Measurements from ENCODE around the gene PATL2.
"Not testable (repeated sequence)": the region's sequence is repeated elsewhere in the genome, so short reads cannot be mapped to it uniquely, and the experiment has no call there.

PATL2 gene

DNA sequence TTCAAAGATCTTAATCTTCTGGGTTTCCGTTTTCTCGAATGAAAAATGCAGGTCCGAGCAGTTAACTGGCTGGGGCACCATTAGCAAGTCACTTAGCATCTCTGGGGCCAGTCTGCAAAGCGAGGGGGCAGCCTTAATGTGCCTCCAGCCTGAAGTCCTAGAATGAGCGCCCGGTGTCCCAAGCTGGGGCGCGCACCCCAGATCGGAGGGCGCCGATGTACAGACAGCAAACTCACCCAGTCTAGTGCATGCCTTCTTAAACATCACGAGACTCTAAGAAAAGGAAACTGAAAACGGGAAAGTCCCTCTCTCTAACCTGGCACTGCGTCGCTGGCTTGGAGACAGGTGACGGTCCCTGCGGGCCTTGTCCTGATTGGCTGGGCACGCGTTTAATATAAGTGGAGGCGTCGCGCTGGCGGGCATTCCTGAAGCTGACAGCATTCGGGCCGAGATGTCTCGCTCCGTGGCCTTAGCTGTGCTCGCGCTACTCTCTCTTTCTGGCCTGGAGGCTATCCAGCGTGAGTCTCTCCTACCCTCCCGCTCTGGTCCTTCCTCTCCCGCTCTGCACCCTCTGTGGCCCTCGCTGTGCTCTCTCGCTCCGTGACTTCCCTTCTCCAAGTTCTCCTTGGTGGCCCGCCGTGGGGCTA lies at the start of gene PATL2, which contains the start of gene B2M:
PATL2 (minus strand) TSS at position 228 of the 647 bp plus-strand sequence. CDS start 34,833 bp downstream, outside the sequence.
B2M (plus strand) TSS at position 422 of the 647 bp plus-strand sequence; CDS start at position 452, 30 bp downstream.
- DNase-seq, result peak; percentile 96

DNA sequence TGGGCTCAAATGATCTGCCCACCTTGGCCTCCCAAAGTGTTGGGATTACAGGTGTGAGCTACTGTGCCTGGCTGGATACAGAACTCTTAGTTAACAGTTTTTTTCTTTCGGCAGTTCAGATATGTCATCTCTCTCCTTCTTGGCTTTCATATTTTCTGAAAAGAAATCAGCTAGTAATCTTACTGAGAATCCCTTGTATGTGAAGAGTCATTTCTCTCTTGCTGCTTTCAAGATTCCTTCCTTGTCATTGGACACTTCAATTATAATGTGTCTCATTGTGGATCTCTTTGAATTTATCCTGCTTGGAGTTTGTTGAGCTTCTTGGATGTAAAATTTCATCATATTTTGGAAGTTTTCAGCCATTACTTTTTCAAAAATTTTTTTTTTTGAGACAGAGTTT lies 42.2 kb upstream of the PATL2 start:
- DNase-seq, result no peak

DNA sequence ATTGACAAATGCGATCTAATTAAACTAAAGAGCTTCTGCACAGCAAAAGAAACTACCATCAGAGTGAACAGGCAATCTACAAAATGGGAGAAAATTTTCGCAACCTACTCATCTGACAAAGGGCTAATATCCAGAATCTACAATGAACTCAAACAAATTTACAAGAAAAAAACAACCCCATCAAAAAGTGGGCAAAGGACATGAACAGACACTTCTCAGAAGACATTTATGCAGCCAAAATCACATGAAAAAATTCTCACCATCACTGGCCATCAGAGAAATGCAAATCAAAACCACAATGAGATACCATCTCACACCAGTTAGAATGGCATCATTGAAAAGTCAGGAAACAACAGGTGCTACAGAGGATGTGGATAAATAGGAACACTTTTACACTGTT lies 32.3 kb upstream of the PATL2 start:
- not testable (repeated sequence) for DNase-seq

DNA sequence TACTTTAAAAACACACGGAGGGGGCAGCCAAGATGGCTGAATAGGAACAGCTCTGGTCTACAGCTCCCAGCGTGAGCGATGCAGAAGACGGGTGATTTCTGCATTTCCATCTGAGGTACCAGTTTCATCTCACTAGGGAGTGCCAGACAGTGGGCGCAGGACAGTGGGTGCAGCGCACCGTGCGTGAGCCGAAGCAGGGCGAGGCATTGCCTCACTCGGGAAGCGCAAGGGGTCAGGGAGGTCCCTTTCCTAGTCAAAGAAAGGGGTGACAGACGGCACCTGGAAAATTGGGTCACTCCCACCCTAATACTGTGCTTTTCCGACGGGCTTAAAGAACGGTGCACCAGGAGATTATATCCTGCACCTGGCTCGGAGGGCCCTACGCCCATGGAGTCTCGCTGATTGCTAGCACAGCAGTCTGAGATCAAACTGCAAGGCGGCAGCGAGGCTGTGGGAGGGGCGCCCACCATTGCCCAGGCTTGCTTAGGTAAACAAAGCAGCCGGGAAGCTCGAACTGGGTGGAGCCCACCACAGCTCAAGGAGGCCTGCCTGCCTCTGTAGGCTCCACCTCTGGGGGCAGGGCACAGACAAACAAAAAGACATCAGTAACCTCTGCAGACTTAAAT lies 28.2 kb upstream of the PATL2 start:
- DNase-seq, result not testable (repeated sequence)

DNA sequence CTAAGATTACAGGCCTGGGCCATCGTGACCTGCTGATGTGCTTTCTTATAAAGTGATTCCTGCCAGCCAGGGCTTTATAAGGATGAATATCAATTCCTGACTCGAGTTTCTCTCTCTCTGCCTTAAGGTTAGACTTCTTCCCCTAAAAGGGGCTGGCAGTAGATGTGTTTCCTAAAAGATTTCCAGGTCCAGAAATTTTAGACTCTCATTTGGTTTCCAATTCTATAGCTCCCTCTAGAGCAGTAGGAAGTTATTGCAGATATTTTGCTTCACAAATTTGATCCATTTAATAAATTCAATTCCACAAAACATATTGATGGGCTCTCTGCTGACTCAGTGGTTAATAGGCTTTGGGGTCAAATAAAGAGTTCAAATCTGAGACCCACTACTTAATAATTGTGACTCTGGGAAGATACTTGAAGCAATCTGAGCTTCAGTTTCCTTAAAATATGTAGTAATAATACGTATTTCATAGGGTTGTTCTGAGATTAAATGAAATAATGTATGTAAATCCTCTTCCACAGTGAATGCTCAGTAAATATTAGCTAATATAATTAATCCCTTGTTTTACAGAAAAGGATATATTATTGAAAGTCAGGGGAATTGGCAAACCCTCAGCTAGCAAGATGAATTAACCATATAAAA lies 27.3 kb upstream of the PATL2 start:
- DNase-seq, result no peak

DNA sequence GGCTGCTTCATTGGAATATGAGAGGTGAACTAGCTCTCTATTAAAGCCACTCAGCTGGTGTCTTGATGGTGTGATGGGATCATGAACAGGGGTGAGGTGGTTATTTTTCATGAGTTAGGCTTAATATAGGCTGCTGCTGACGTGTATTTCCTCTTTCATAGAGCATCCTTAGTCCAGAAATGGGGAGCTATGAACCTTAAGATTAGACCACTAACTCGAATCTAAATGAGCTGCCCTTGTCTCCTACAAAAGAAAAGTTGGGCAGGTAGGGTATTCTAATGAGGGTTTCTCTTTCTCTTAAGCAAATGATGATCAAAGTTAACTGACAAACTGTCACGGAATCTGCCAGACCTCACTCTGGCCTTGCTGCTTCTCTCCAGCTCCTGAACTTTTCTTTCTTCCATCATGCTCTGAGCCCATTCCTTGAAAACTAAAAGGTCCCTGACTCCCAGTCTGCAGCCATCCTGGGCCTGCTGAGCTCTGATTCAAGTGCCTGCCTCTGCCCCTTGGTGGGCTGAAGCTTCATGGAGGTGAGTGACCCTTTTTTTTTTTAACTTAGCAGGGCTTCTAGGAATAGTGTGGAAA lies 25.1 kb upstream of the PATL2 start, which contains the start of gene TRIM69:
TRIM69 (plus strand) TSS at position 348 of the 585 bp plus-strand sequence; CDS start at position 525, 177 bp downstream.
- DNase-seq, result no peak

DNA sequence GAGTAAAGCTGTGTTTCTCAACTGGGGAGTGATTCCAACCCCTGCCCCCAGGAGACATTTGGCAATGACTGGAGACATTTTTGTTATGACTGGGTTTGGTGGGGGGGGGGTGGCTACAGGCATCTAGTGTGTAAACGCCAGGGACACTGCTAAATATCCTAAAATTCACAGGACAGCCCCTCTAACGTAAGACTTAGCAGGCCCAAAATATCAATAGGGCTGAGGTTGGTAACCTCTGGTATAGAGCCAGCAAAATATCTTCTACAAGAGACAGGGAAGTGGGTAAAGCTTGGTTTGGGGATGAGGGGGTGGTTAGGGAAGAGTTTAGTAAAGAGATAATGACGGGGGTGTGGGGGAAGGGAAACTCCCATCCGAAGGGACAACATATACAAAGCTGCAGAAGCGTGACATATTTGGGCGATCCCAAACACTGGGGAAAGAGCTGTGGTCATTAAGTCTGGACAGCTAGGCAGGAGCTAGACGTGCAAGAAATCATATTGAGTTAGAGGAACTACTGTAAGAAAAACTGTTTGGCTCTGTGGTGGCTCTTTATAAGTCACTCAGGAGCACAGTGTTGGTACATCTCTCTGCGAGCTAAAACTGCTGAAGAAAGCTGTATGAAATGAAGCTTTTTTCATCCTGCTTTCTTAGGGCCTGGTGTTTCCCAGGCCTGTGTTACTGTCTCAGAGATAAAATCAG lies 24.5 kb upstream of the PATL2 start:
- peak; percentile 66 for DNase-seq

DNA sequence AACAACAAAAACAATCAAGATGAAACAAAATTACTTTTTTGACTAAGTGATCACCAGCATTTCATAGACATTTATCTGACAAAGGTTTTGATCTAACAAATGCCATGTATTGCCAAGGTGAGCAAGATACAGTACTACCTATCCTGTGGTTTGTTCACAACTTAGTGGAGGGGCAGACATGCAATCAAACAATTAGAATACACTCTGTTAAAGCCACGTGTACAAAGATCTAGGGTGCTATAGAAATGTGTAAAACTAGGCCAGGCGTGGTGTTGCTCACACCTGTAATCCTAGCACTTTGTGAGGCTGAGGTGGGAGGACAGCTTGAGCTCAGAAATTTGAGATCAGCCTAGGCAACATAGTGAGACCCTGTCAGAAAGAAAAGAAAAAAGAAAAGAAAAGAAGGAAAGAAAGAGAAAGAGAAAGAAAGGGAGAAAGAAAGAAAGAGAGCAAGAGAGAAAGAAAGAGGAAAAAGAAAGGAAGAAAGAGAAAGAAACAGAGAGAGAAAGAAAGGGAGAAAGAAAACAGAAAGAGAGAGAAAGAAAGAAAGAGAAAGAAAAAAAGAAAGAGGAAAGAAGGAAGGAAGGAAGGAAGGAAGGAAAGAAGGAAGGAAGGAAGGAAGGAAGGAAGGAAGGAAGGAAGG lies 23.8 kb upstream of the PATL2 start:
- DNase-seq, result no peak

DNA sequence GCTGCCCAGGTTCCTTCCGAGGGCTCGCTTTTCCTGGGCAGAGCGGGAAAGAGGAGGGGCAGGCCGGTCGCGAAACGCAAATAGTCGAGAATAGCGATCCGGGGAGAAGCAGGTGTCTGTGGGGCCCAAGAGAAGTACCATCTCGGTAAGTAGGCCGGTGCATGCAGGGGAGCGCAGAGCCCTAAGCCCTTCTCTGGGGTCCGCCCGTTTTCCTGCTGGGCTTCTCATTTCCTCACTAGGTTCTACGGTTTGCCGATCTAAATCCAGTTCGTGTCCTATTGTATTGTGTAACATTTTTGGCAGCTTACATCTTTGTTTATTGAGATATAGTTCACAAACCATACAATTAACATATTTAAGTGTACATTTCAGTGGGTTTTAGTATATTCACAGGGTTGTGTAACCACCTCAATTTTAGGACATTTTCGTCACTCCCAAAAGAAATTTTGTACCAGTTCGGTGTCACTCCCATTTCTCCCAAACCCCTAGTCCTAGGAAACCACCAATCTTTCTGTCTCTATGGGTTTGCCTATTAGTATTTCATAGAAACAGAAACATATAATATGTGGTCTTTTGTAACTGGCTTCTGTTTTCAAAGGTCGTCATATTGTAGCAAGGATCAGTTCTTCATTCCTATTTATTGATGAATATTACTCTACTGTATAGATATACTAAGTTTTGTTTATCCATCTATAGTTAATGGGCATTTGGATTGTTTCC lies 18.4 kb upstream of the PATL2 start:
- DNase-seq, result peak; percentile 54

DNA sequence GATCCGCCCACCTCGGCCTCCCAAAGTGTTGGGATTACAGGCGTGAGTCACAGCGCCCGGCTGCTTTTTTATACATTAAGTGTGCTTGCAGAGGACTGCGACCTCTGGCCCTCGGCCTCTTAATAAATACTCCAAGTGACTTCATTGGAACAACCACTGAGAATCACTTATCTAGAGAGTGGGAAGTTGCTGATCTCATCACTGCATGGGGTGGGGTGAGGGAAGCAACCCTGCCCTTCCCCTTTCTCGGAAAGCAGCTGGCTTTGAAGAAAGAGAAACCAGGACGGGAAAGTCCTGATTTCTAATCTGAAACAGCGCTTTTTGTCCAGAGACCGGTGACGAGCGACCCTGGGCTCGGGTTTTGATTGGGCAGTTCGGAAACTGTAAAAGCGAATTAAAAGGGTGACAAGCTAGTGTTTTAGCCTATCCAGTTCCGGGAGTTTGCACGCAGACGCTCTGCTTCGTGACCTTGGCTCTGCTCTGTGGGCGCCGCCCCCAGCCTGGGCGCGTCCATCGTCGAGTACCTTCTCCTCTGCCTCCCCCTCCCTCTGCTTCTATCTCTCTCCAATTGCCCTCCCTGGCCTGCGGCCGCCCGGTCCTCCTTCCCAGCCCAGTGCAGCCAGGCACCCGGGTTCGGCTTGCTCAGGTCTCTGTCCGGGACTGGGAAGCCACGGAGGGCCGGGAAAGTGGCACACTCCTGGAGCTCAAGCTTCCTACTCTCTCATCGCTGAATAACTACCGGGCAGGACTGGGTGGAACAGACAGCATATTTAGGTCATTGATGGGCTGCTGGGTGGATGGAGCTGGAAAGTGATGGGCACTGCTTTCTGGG lies 17.7 kb upstream of the PATL2 start:
- peak; percentile 96 for DNase-seq

DNA sequence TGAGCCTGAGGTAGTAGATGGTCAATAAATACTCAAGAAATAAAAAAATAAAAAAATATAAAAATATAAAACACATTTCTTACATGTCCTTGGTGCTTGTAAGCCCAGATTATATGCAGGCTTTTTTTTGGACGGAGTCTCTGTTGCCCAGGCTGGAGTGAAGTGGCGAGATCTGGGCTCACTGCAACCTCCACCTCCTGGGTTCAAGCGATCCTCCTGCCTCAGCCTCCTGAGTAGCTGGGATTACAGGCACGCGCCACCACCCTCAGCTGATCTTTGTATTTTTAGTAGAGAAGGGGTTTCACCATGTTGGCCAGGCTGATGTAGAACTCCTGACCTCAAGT lies 17.1 kb upstream of the PATL2 start:
- not testable (repeated sequence) for DNase-seq

DNA sequence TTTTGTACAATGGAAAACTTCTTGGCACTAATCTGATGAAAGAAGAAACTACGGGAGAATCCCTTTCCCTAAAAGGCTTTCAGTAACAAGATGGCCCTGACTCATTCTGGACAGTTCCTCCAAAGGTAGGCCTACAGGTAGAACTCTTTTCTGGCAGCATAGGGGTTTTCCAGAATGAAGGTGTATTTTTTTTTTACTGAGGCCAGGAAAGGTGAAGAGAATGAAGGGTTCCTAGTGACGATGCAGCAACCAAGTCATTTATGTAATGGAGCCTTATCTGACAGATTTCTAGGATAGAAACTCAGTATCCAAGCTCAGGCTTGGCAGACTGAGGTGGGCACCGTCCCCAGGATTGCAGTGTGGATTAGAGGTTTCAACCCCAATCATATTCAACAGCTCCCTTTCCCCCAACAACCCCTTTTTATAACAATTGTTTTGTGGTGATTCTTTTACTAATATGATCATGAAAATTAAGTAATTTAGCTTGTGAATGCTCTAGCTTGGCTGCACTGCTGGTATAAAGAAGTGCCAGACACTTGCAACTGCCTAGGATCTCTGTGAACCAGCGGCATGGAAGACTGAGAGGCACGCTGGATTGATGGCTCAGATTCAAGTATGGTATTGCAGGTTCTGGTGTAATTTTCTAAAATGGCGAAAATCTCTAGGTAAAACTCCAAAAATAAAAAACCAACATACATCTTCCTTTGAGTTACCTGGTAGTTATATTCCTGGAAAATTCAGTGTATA lies 16.5 kb upstream of the PATL2 start:
- no peak for DNase-seq

DNA sequence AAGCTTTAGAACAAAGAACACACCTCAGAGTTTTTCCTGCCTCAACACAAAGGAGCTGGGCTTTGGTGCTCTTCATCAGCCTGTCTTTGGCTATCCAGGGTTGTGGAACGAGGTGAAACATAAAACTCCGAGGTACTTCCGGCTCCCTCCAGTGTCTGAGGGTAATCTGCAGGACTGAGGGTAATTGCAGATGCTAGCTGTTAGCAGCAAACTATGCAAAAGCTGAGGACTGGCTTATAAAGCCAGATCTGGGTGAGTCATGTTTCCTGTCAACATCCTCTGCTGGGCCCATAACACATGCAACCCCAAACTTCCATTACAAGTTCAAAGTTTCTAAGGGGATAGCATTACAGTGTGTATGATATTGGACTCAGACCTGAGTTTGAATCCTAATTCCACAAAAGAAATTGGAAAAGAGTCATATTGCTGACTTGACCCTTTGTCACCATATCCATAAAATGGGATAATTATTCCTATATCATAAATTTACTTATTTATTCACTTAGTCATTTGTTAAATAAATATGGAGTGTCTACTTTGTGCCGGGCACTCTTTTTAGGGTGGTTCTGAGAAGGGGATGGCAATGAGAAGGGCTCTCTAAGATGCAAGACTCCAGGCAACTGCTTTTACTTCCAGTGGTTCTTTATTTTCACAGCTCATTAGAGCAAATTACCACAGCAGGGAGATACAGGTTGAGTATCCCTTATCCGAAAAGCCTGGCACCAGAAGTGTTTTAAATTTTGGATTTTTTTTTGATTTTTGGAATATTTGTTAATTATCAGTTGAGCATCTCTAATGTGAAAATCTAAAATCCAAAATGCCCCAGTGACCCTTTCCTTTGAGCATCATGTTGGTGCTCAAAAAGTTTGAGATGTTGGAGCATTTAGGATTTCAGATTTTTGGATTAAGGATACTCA lies 15.7 kb upstream of the PATL2 start:
- peak; percentile 81 for DNase-seq

DNA sequence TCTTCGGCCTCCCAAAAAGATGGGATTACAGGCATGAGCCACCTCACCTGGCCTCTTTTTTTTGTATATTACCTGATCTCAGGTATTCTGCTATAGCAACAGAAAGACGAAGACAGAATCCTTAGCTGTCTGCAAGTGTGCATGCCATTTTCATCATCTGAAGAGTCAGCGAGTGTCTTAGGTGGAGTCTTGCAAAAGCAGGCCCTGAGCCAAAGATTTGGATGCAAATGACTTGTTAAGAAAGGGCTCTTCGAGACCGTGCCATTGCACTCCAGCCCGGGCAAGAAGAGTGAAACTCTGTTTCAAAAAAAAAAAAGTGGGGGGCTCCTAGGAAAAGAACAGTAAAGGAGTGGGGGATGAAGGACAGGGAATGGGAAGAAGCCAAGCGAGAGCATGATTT lies 15.0 kb upstream of the PATL2 start:
- DNase-seq, result no peak

DNA sequence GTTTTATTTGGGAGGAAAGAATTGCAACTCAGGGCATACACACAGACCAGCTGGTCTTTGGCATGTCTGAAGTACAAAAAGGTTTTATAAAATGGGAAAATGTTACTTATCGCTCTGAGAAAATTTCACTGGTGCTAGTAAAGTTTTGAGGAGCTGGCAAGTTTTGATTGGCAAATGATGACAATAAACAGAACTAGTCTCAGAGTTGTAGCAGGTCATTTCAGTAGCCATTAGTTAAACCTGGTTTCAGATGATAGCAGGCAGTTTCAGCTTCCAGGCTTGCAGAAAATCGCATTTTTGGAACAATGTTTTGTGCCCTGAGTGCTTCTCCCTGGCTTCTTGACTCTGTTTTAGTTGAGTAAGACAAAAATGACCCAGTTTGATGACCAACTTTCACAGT lies 10.9 kb upstream of the PATL2 start:
- no peak for DNase-seq

DNA sequence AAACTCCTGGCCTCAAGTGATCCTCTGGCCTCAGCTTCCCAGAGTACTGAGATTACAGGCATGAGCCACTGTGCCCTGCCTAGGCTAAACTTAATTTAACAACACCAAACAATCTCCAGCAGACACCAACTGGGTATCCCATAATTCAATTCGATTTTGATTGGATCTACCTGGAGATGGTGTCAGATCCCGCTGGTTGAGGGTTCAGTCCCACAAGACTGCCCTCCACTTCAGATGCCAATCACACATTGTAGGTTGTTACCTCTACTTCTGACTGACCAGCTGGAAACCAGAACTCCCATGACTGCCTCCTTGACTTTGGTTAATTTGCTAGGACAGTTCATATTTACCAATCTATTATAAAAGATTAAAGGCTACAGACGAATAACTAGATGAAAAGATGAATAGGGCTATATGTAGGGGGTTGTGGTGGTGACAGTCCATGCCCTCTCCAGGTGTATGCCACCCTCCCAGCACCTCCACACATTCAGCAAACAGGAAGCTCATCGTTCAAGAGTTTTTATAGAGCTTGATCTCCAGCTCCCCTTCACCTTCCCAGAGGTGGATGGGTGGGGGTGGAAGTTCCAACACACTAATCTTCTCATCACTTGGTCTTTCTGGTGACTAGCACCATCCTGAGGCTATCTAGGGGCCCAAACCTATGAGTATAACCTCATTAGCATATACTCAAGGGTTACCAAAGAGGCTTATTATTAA lies 9.5 kb upstream of the PATL2 start:
- DNase-seq, result no peak

DNA sequence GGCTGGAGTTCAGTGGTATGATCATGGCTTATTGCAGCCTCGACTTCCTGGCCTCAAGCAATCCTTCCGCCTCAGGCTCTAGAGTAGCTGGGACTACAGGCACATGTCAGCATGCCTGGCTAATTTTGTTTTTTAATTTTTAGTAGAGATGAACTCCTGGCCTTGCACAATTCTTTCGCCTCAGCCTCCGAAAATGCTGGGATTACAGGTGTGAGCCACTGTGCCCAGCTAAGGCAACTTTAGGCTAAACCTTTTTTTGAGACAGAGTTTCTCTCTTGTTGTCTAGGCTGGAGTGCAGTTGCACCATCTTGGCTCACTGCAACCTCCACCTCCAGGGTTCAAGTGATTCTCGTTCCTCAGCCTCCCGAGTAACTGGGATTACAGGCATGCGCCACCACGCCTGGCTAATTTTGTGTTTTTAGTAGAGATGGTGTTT lies 8.9 kb upstream of the PATL2 start:
- DNase-seq, result not testable (repeated sequence)

DNA sequence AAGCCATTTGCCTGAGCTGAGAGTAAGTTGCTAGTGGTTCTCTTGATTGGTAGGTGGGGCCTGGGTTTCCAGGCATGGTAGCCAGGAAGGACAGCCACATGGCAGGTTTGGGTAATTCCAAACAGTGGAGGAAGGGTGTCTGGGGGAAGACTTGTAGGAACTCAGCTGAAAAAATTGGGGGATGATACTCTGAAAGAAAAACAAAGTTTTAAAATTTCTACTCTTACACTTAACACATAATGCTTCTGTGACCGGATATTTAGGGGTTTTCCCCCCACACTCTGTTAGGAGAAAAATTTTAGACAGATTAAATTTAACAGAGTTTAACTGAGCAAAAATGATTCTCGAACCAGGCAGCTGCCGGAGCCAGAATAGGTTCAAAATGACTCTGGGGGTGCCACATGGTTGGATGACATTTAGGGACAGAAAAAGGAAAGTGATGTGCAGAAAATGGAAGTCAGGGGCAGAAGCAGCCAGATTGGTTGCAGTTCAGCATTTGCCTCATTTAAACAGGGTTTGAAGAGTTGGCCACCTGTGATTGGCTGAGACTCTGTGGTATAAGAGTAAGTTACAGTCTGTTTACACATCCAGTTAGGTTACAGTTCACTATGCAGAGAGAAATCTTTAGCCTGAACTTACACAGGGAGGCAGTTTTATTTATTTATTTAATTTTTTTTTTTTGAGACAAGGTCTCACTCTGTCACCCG lies 8.3 kb upstream of the PATL2 start:
- peak; percentile 76 for DNase-seq

All from stimulated activated CD4-positive, alpha-beta T cell treated with anti-CD3 and anti-CD28 coated beads, Interleukin-4, amount 100 ng/mL, for 24 hours (primary cell).